ENCODE data around the gene FBXL13. TPM values are rescaled to one million over a fixed set of nuclear protein-coding genes. Genes with fewer than 3 reads are reported as not detected.

Gene FBXL13
- total RNA-seq, 2 experiments from 2014 or later: 1.6 to 2.0 TPM

GRCh38 chr7:102890971-102891692 lies 183.5 kb downstream of the FBXL13 start:
- POLR2A ChIA-PET: no interaction called here

GRCh38 chr7:102890292-102890970 lies 184.2 kb downstream of the FBXL13 start:
- no peaks in the 10 kb centered on the region for H3K79me2 ChIP-seq (ENCODE audit: insufficient read depth, low read depth, low read length)
- intact Hi-C loops (cut with micrococcal nuclease; ENCODE audit: unreplicated experiment): no loop called here
- no peak overlapping the region for H3K4me2 ChIP-seq (ENCODE audit: low read length)
- H3K27ac ChIP-seq (ENCODE audit: low read depth, low read length, poor library complexity, severe bottlenecking): no peak overlapping the region
- no peak for DNase-seq (ENCODE audit: low spot score)
- no peaks in the 10 kb centered on the region for H4K20me1 ChIP-seq (ENCODE audit: insufficient read depth, low read length)
- POLR2A ChIA-PET: interaction anchor here (0.9 kb wide), 1 partner anchor 10 kb away, joined by 4 read pairs; no protein-coding TSS in a partner anchor
- H3K9me2 ChIP-seq (ENCODE audit: insufficient read depth, low read length): no peaks in the 10 kb centered on the region
- H3K36me3 ChIP-seq (ENCODE audit: insufficient read depth, low read length): no peaks in the 10 kb centered on the region
- H3K9me3 ChIP-seq (ENCODE audit: low read length): no peaks in the 10 kb centered on the region
- H2AFZ ChIP-seq (ENCODE audit: low read length): no peak overlapping the region
- H3K4me1 ChIP-seq (ENCODE audit: insufficient read depth, low read length, poor library complexity, severe bottlenecking): no peaks in the 10 kb centered on the region
- no peak overlapping the region for H3K4me3 ChIP-seq (ENCODE audit: low read depth, low read length, poor library complexity, severe bottlenecking)
- TF ChIP-seq, protein P1, sequence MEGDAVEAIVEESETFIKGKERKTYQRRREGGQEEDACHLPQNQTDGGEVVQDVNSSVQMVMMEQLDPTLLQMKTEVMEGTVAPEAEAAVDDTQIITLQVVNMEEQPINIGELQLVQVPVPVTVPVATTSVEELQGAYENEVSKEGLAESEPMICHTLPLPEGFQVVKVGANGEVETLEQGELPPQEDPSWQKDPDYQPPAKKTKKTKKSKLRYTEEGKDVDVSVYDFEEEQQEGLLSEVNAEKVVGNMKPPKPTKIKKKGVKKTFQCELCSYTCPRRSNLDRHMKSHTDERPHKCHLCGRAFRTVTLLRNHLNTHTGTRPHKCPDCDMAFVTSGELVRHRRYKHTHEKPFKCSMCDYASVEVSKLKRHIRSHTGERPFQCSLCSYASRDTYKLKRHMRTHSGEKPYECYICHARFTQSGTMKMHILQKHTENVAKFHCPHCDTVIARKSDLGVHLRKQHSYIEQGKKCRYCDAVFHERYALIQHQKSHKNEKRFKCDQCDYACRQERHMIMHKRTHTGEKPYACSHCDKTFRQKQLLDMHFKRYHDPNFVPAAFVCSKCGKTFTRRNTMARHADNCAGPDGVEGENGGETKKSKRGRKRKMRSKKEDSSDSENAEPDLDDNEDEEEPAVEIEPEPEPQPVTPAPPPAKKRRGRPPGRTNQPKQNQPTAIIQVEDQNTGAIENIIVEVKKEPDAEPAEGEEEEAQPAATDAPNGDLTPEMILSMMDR (conservative IDR thresholded peaks at IDR 0.05; ENCODE audit: low read length): no peak
- no peak for TF ChIP-seq EZH2phosphoT487 (IDR thresholded peaks at IDR 0.05; ENCODE audit: borderline replicate concordance, low read depth, low read length)
- CTCF ChIA-PET (ENCODE audit: unreplicated experiment): no interaction called here
- BruUV-seq (replicated peaks): no TSS peak

More at GRCh38 chr7:102890971-102891692, 183.5 kb downstream of the FBXL13 start:
- H3K9me2 ChIP-seq (ENCODE audit: insufficient read depth, low read length): no peaks in the 10 kb centered on the region
- no peaks in the 10 kb centered on the region for H3K36me3 ChIP-seq (ENCODE audit: insufficient read depth, low read length)
- intact Hi-C loops (cut with micrococcal nuclease; ENCODE audit: unreplicated experiment): no loop called here
- no peaks in the 10 kb centered on the region for H3K9me3 ChIP-seq (ENCODE audit: low read length)
- DNase-seq (ENCODE audit: low spot score): no peak
- H3K79me2 ChIP-seq (ENCODE audit: insufficient read depth, low read depth, low read length): no peaks in the 10 kb centered on the region
- no TSS peak for BruUV-seq (replicated peaks)
- H3K4me2 ChIP-seq (ENCODE audit: low read length): no peak overlapping the region
- H3K27ac ChIP-seq (ENCODE audit: low read depth, low read length, poor library complexity, severe bottlenecking): no peak overlapping the region
- TF ChIP-seq, protein P1 (conservative IDR thresholded peaks at IDR 0.05; ENCODE audit: low read length): no peak
- TF ChIP-seq EZH2phosphoT487 (IDR thresholded peaks at IDR 0.05; ENCODE audit: borderline replicate concordance, low read depth, low read length): no peak
- H3K4me3 ChIP-seq (ENCODE audit: low read depth, low read length, poor library complexity, severe bottlenecking): no peak overlapping the region
- CTCF ChIA-PET (ENCODE audit: unreplicated experiment): interaction anchor here (0.8 kb wide), 1 partner anchor 9 kb away, joined by 3 read pairs; no protein-coding TSS in a partner anchor
- no peak overlapping the region for H2AFZ ChIP-seq (ENCODE audit: low read length)
- no peaks in the 10 kb centered on the region for H3K4me1 ChIP-seq (ENCODE audit: insufficient read depth, low read length, poor library complexity, severe bottlenecking)
- H4K20me1 ChIP-seq (ENCODE audit: insufficient read depth, low read length): no peaks in the 10 kb centered on the region

GRCh38 chr7:102889851-102890250 lies 184.7 kb downstream of the FBXL13 start:
- no TSS peak for BruUV-seq (replicated peaks)
- H3K27ac ChIP-seq (ENCODE audit: low read depth, low read length, poor library complexity, severe bottlenecking): no peak overlapping the region
- ChIA-PET CTCF (ENCODE audit: unreplicated experiment) (no interaction called here), POLR2A (interaction anchor here (0.6 to 0.9 kb wide), 2 partner anchors 10 to 1559 kb away, joined by 3 to 4 read pairs; no protein-coding TSS in a partner anchor)
- H4K20me1 ChIP-seq (ENCODE audit: insufficient read depth, low read length): no peaks in the 10 kb centered on the region
- intact Hi-C loops (cut with micrococcal nuclease; ENCODE audit: unreplicated experiment): no loop called here
- no peaks in the 10 kb centered on the region for H3K36me3 ChIP-seq (ENCODE audit: insufficient read depth, low read length)
- no peak overlapping the region for H3K4me3 ChIP-seq (ENCODE audit: low read depth, low read length, poor library complexity, severe bottlenecking)
- no peaks in the 10 kb centered on the region for H3K9me2 ChIP-seq (ENCODE audit: insufficient read depth, low read length)
- H3K9me3 ChIP-seq (ENCODE audit: low read length): no peaks in the 10 kb centered on the region
- no peaks in the 10 kb centered on the region for H3K79me2 ChIP-seq (ENCODE audit: insufficient read depth, low read depth, low read length)
- no peak overlapping the region for H3K4me2 ChIP-seq (ENCODE audit: low read length)
- TF ChIP-seq EZH2phosphoT487 (IDR thresholded peaks at IDR 0.05; ENCODE audit: borderline replicate concordance, low read depth, low read length): no peak
- TF ChIP-seq, protein P1 (conservative IDR thresholded peaks at IDR 0.05; ENCODE audit: low read length): no peak
- no peaks in the 10 kb centered on the region for H3K4me1 ChIP-seq (ENCODE audit: insufficient read depth, low read length, poor library complexity, severe bottlenecking)
- H2AFZ ChIP-seq (ENCODE audit: low read length): no peak overlapping the region
- DNase-seq (ENCODE audit: low spot score): no peak

All from OCI-LY7 (cell line).